PC-9 (cell line): ENCODE measurements around the gene FGFR3.

Source experiments
- EZH2 ChIP-seq: fragments of 200-600 bp; sonication (generic); IDR thresholded peaks from 2 replicates; pipeline ENCODE4 v1.8.0; 2017; ENCODE audit warnings: antibody characterized with exemption, low read depth
- TF ChIP-seq, protein P1 (sequence below): fragments of 200-600 bp; sonication (generic); conservative IDR thresholded peaks from 2 replicates; pipeline ENCODE4 v1.6.1; 2017; ENCODE audit warnings: mixed run types, antibody characterized with exemption, mild to moderate bottlenecking, moderate library complexity

DNA sequence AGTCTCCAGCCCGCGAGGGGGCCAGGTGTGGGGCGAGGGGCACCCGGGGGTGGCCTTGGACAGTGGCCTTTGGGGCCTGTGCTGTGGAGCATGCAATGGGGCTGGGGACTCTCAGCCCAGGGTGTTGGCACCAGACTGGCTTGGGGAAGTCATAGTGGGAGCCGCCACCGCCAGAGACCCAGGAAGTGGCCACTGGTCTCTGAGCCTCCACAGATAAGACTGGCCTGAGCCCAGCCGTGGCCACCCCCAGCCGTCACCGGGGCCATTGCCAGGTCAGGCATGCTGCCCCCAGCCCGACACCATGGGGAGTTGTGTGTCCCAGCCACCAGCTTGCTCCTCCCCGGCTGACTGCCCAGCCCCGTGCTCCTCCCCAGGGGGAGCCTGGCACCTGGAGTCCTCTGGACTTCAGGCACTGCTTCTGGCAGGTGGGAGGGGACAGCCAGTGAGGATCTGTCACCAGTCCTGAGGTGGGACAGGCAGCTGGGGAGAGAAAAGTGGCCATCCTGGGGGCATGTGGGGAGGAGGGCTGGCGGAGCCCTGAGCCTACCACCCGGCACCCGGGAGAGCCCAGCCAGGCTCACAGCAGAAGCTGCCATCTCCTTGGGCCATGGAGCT is 39.3 kb upstream of the FGFR3 start:
- TF ChIP-seq, protein P1, sequence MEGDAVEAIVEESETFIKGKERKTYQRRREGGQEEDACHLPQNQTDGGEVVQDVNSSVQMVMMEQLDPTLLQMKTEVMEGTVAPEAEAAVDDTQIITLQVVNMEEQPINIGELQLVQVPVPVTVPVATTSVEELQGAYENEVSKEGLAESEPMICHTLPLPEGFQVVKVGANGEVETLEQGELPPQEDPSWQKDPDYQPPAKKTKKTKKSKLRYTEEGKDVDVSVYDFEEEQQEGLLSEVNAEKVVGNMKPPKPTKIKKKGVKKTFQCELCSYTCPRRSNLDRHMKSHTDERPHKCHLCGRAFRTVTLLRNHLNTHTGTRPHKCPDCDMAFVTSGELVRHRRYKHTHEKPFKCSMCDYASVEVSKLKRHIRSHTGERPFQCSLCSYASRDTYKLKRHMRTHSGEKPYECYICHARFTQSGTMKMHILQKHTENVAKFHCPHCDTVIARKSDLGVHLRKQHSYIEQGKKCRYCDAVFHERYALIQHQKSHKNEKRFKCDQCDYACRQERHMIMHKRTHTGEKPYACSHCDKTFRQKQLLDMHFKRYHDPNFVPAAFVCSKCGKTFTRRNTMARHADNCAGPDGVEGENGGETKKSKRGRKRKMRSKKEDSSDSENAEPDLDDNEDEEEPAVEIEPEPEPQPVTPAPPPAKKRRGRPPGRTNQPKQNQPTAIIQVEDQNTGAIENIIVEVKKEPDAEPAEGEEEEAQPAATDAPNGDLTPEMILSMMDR, result no peak
- no peak for TF ChIP-seq EZH2
